HFFc6 (cell line): ENCODE results near the gene C8G. TPM values are rescaled to one million over a fixed set of nuclear protein-coding genes. Genes with fewer than 3 reads are reported as not detected.

Experiments used
- DNase-seq: peaks from one replicate; pipeline ENCODE4 v3.0.0-alpha.2; 2018
- H3K27ac Mint-ChIP-seq: 2 replicates; pipeline ENCODE4 v1.8.0; 2020; ENCODE audit warnings: mild to moderate bottlenecking, mixed read lengths
- H3K27me3 Mint-ChIP-seq: 2 replicates; pipeline ENCODE4 v1.8.0; 2021; ENCODE audit warnings: mild to moderate bottlenecking, moderate library complexity, mixed read lengths; ENCODE audit not compliant: insufficient read depth
- H3K36me3 Mint-ChIP-seq: 2 replicates; pipeline ENCODE4 v1.8.0; 2021; ENCODE audit warnings: low read depth, mixed read lengths
- H3K4me1 Mint-ChIP-seq: 2 replicates; pipeline ENCODE4 v1.8.0; 2020; ENCODE audit warnings: low read depth, mixed read lengths
- H3K4me3 Mint-ChIP-seq: 2 replicates; pipeline ENCODE4 v1.8.0; 2020; ENCODE audit warnings: mild to moderate bottlenecking, moderate library complexity, mixed read lengths
- H3K9me3 Mint-ChIP-seq: 2 replicates; pipeline ENCODE4 v1.8.0; 2020; ENCODE audit warnings: mild to moderate bottlenecking, mixed read lengths
- total RNA-seq, 6 experiments: library from RNA; stranded (reverse); fragmentation: NEBNext Ultra II Directional; extraction: Animal tissue kit (Norgen Biotek cat#: 25700); gene quantifications; 2 replicates in 1 of 6; 3 replicates in 5 of 6; pipeline ENCODE4 v1.2.3, GENCODE V29; 2021
- TF ChIP-seq, protein P1 (sequence below): fragments of 200-600 bp; sonication (generic); IDR thresholded peaks from 2 replicates; pipeline ENCODE4 v1.5.0; 2021; ENCODE audit warnings: antibody characterized with exemption, mild to moderate bottlenecking

Gene C8G
- total RNA-seq, 6 experiments from 2014 or later: 0.51 to 1.8 (median 0.97) TPM

- TF ChIP-seq, protein P1, sequence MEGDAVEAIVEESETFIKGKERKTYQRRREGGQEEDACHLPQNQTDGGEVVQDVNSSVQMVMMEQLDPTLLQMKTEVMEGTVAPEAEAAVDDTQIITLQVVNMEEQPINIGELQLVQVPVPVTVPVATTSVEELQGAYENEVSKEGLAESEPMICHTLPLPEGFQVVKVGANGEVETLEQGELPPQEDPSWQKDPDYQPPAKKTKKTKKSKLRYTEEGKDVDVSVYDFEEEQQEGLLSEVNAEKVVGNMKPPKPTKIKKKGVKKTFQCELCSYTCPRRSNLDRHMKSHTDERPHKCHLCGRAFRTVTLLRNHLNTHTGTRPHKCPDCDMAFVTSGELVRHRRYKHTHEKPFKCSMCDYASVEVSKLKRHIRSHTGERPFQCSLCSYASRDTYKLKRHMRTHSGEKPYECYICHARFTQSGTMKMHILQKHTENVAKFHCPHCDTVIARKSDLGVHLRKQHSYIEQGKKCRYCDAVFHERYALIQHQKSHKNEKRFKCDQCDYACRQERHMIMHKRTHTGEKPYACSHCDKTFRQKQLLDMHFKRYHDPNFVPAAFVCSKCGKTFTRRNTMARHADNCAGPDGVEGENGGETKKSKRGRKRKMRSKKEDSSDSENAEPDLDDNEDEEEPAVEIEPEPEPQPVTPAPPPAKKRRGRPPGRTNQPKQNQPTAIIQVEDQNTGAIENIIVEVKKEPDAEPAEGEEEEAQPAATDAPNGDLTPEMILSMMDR: no peak
- Mint-ChIP-seq H3K4me3 (no peak overlapping the region), H3K9me3 (no peaks in the 10 kb centered on the region), H3K27me3 (peaks cover 7% of the 10 kb centered on the region), H3K27ac (no peak overlapping the region), H3K36me3 (no peaks in the 10 kb centered on the region), H3K4me1 (no peaks in the 10 kb centered on the region)
- DNase-seq: no peak
Measured at GRCh38 chr9:136973618-136974617, 28.9 kb downstream of the C8G start.

DNA sequence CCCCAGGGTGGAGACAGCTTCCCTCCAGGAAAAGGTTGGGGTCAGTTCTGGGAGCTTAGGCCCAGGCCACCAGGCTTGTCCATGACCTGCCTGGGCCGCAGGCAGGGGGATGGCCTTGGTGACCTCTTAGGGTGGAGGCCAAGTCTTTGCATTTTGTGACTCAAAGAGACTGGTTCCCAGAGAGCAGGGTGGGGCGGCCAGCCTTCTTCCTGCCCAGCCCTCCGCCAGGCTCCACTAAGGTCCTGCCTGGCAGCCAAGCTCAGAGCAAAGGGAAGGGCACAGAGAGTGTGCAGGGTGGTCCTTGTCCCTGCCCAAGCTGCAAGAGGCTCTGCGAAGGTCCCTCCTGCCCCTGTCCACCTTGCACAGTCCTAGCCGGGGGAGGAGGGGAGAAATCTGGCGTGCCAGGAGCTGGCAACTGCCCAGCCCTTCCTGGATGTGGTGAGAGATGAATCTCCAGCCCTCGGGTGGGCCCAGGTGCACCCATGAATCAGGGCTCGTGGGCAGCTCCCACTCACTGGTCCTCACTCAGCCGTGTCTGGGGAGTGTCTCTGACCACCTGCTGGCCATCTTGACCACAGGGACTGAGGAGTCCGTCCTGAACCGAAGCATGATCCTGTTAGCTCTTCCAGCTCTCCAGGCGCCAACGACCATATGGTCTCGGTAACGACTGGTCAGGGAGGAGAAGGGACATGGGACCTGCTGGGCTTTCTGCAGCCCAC is 29.9 kb downstream of the C8G start:
- Mint-ChIP-seq H3K4me1 (no peaks in the 10 kb centered on the region), H3K36me3 (no peaks in the 10 kb centered on the region), H3K9me3 (no peaks in the 10 kb centered on the region), H3K27me3 (peaks cover 7% of the 10 kb centered on the region), H3K4me3 (no peak overlapping the region), H3K27ac (no peak overlapping the region)
- DNase-seq: no peak
- TF ChIP-seq, protein P1: no peak

DNA sequence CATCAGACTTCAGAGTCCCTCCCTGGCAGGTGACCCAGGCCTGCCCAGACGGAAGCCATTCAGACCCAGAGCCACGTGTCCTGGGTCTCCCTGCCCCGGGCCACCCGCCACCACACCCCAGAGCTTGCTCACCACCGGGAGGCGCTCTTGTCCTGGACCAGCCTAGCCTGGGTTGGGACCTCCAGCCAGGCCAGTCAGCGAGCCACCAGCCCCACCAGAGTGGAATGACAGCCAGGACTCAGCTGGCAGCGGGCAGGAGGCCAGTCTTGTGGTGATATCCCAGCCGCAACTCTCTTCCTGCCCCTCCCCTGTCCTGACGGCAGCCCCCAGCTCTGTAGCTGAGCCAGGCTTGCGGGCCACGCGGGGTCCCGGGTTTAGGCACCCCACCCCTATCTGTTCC is 30.6 kb downstream of the C8G start:
- no peaks in the 10 kb centered on the region for H3K4me1 Mint-ChIP-seq

GRCh38 chr9:136977223-136977622 is 32.2 kb downstream of the C8G start, which contains the start of gene PTGDS:
Gene PTGDS, plus strand, starts transcription at chr9:136977504. Its CDS starts 75 bp downstream, at chr9:136977579.
- peaks cover 5% of the 10 kb centered on the region; the same call in 1 of the 2 replicates for H3K4me1 Mint-ChIP-seq
- H3K27me3 Mint-ChIP-seq: peaks cover 3% of the 10 kb centered on the region
- no peak within 1 kb of the TSS for H3K27ac Mint-ChIP-seq
- TF ChIP-seq, protein P1: no peak
- no peaks in the 10 kb centered on the region for H3K9me3 Mint-ChIP-seq
- H3K4me3 Mint-ChIP-seq: no peak within 1 kb of the TSS
- no peak for DNase-seq
- no peaks in the 10 kb centered on the region for H3K36me3 Mint-ChIP-seq

More for the DNA sequence above, 30.6 kb downstream of the C8G start:
- peaks cover 6% of the 10 kb centered on the region for H3K27me3 Mint-ChIP-seq
- H3K36me3 Mint-ChIP-seq: no peaks in the 10 kb centered on the region
- DNase-seq: no peak
- no peak overlapping the region for H3K4me3 Mint-ChIP-seq
- H3K27ac Mint-ChIP-seq: no peak overlapping the region
- H3K9me3 Mint-ChIP-seq: no peaks in the 10 kb centered on the region
- TF ChIP-seq, protein P1: peak; percentile 57

GRCh38 chr9:136977649-136978072 is 32.6 kb downstream of the C8G start:
- H3K4me3 Mint-ChIP-seq: no peak overlapping the region
- TF ChIP-seq, protein P1: no peak
- no peak for DNase-seq
- H3K4me1 Mint-ChIP-seq: peaks cover 5% of the 10 kb centered on the region; the same call in 1 of the 2 replicates
- H3K36me3 Mint-ChIP-seq: no peaks in the 10 kb centered on the region
- no peaks in the 10 kb centered on the region for H3K9me3 Mint-ChIP-seq
- H3K27ac Mint-ChIP-seq: no peak overlapping the region
- peaks cover 3% of the 10 kb centered on the region for H3K27me3 Mint-ChIP-seq
